Osteoblast (primary cell): ENCODE measurements around the gene FAM241B. TPM values are rescaled to one million over a fixed set of nuclear protein-coding genes. Genes with fewer than 3 reads are reported as not detected.

ENCODE experiments used
- DNase-seq: peaks from one replicate; pipeline ENCODE4 v3.0.0; 2011; ENCODE audit warnings: low spot score, mixed read lengths; ENCODE audit not compliant: insufficient read length; ENCODE audit errors: missing footprints
- H2AFZ ChIP-seq: 2 replicates; pipeline ENCODE4 v1.6.0; 2011; ENCODE audit warnings: mild to moderate bottlenecking, low read length
- H3K27ac ChIP-seq: 2 replicates; pipeline ENCODE4 v1.5.1; 2011; ENCODE audit warnings: mild to moderate bottlenecking, low read depth, low read length, moderate library complexity
- H3K27me3 ChIP-seq: 2 replicates; pipeline ENCODE4 v1.6.0; 2012; ENCODE audit warnings: mild to moderate bottlenecking, control low read depth, inconsistent platforms, low read length, moderate library complexity; ENCODE audit not compliant: insufficient read depth
- H3K36me3 ChIP-seq: 2 replicates; pipeline ENCODE4 v1.5.1; 2011; ENCODE audit warnings: mild to moderate bottlenecking, low read length, control low read depth, moderate library complexity; ENCODE audit not compliant: insufficient read depth
- H3K4me1 ChIP-seq: 2 replicates; pipeline ENCODE4 v1.5.1; 2011; ENCODE audit warnings: mild to moderate bottlenecking, low read length, control low read depth, moderate library complexity; ENCODE audit not compliant: insufficient read depth
- H3K4me2 ChIP-seq: 2 replicates; pipeline ENCODE4 v1.6.0; 2011; ENCODE audit warnings: mild to moderate bottlenecking, low read length; ENCODE audit not compliant: insufficient read depth
- H3K4me3 ChIP-seq: fragments of 200-600 bp; sonication (generic); 3 replicates; pipeline ENCODE4 v1.5.1; 2012; ENCODE audit warnings: mild to moderate bottlenecking, low read length, inconsistent platforms; ENCODE audit not compliant: insufficient read depth
- H3K79me2 ChIP-seq: 2 replicates; pipeline ENCODE4 v1.6.0; 2012; ENCODE audit warnings: mild to moderate bottlenecking, low read length, control low read depth, inconsistent platforms; ENCODE audit not compliant: insufficient read depth
- H3K9me3 ChIP-seq: 2 replicates; pipeline ENCODE4 v1.5.1; 2011; ENCODE audit warnings: low read depth, low read length, control low read depth
- H4K20me1 ChIP-seq: 2 replicates; pipeline ENCODE4 v1.6.0; 2012; ENCODE audit warnings: mild to moderate bottlenecking, low read length, control low read depth; ENCODE audit not compliant: insufficient read depth
- total RNA-seq: library from RNA; depleted of rRNA; stranded (reverse); fragments of >200 nt; gene quantifications from 2 replicates; pipeline ENCODE4 v1.2.3, GENCODE V29; 2012
- TF ChIP-seq, protein P1 (sequence below): IDR thresholded peaks from 2 replicates; pipeline ENCODE4 v1.5.1; 2011; ENCODE audit warnings: mild to moderate bottlenecking, low read depth, low read length, moderate library complexity; ENCODE audit errors: extremely low read depth

Gene FAM241B
- total RNA-seq, 1 donor = 0.36 TPM

DNA sequence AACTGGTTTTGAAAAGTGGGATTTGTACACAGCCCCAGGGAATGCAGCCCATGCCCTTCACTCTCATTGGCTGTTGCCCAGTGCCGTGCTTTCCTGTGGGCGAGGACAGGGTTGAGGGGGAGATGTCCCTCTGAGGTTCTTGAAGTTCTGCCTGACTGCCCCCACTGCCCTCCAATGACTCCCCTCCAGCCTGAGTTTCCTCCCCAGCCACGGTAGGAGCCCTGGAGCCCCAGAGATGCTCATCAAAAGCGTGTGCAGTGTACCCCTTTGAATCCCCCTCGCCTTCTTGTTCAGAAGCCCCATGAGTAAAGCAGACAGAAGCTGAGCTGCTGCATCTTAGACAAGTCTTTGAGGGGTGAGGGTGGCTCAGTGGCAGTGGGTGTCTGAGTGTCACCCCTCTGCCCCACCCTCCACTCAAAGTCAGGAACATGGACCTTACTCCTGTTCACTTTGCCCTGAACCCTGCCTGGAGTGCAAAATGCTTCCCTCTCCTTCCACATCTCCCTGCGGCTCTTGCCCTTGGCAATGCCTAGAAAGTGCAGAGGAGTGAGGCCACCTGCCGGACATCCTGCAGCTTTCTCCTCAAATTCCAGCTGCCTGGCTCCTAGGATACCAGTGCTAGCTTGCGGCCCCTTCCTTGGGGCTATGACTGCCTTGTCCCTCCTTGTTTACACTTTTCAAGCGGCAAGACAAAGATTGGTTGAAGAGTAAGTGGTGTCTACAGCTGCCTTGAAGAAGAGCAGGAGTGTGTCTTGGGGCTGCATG is 19.9 kb downstream of the FAM241B start:
- no peak overlapping the region for H2AFZ ChIP-seq
- DNase-seq = peak; percentile 53

DNA sequence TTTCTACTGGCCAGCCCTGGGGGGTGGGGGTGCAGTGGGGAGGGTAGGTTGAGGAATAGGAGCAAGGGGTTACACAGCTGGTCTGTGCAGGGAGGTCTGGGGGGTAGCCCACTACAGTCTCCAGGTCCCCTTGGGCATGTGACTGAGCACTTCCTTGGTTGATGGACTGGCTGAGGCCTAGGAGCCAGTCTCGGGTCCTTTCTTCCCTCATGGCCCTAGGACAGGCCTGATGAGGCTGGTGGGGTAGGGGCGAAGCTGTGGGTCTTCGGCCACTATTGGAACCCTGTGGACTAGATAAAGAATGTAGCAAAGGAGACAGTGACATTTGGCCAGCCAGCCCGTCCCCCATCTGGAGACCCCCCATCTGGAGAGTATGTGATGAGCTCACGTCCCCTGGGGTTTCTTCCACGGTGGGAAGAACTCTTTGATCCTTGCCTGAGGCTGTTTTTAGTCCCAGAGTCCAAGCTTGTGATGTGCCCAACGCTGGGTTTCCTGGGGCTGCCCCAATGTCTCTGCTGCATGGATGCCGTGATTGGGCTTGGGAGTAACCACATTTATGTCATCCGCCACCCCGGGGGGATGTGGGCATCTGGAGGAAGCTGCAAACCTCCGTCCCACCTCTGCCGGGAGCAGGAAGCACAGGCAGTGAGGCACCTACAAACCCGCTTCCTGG is 20.7 kb downstream of the FAM241B start:
- Histone ChIP-seq H3K4me3 (no peak overlapping the region), H3K27ac (no peak overlapping the region), H3K9me3 (no peaks in the 10 kb centered on the region), H2AFZ (no peak overlapping the region), H3K27me3 (peaks cover 30% of the 10 kb centered on the region), H3K4me1 (no peaks in the 10 kb centered on the region), H3K79me2 (no peaks in the 10 kb centered on the region), H4K20me1 (no peaks in the 10 kb centered on the region), H3K36me3 (no peaks in the 10 kb centered on the region), H3K4me2 (no peak overlapping the region)
- peak; percentile 72 for DNase-seq
- TF ChIP-seq, protein P1, sequence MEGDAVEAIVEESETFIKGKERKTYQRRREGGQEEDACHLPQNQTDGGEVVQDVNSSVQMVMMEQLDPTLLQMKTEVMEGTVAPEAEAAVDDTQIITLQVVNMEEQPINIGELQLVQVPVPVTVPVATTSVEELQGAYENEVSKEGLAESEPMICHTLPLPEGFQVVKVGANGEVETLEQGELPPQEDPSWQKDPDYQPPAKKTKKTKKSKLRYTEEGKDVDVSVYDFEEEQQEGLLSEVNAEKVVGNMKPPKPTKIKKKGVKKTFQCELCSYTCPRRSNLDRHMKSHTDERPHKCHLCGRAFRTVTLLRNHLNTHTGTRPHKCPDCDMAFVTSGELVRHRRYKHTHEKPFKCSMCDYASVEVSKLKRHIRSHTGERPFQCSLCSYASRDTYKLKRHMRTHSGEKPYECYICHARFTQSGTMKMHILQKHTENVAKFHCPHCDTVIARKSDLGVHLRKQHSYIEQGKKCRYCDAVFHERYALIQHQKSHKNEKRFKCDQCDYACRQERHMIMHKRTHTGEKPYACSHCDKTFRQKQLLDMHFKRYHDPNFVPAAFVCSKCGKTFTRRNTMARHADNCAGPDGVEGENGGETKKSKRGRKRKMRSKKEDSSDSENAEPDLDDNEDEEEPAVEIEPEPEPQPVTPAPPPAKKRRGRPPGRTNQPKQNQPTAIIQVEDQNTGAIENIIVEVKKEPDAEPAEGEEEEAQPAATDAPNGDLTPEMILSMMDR = no peak

More for the DNA sequence above, 19.9 kb downstream of the FAM241B start:
- TF ChIP-seq, protein P1 = no peak
- Histone ChIP-seq H3K27me3 (peaks cover 26% of the 10 kb centered on the region), H3K9me3 (no peaks in the 10 kb centered on the region), H3K4me3 (no peak overlapping the region), H3K4me1 (no peaks in the 10 kb centered on the region), H3K4me2 (no peak overlapping the region), H3K36me3 (no peaks in the 10 kb centered on the region), H4K20me1 (no peaks in the 10 kb centered on the region), H3K27ac (no peak overlapping the region), H3K79me2 (no peaks in the 10 kb centered on the region)

DNA sequence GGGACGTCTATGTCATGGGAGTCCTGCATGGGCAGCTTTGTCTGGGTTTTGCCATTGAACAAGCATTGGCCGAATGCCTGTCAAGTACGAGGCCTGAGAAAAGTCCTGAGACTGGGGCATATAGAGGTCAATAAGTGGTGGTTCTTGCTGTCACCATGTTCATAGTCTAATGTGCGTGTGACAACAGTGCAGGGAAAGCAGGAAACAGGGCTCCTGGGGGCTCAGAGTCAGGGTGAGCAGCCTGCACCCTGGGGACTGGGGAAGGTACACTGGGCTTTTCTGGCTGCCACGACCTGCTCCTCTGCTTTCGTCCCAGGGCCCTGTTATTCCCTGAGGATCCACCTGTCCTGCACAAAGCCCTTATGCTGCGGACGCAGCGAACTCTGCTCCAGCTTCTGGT is 21.3 kb downstream of the FAM241B start:
- DNase-seq = peak; percentile 34
- Histone ChIP-seq H3K9me3 (no peaks in the 10 kb centered on the region), H3K79me2 (no peaks in the 10 kb centered on the region), H3K4me2 (no peak overlapping the region), H4K20me1 (no peaks in the 10 kb centered on the region), H3K4me3 (no peak overlapping the region), H3K4me1 (no peaks in the 10 kb centered on the region), H3K27me3 (peaks cover 32% of the 10 kb centered on the region), H3K27ac (no peak overlapping the region), H2AFZ (no peak overlapping the region), H3K36me3 (no peaks in the 10 kb centered on the region)
- TF ChIP-seq, protein P1 = no peak
